IMR-90 (cell line): ENCODE results near the gene ERAS. TPM values are rescaled to one million over a fixed set of nuclear protein-coding genes. Genes with fewer than 3 reads are reported as not detected.

Experiments
- ATAC-seq: fragments of 200-7000 bp; cut with Tn5 transposase; 2 replicates; pipeline ENCODE4 v1.9.1; 2020; ENCODE audit warnings: low read depth, mild to moderate bottlenecking, moderate library complexity
- BruUV-seq: library from RNA; stranded (reverse); fragments of 400-500 nt; replicated peaks from 2 replicates; lab custom pipeline; 2021; lab: Mats Ljungman, UMichigan
- CTCF ChIA-PET: fragments of 300-600 bp; formaldehyde crosslinking; extraction: SDS; loops from one replicate; lab custom pipeline; 2021; ENCODE audit warnings: antibody characterized with exemption; lab: Yijun Ruan, JAX
- POLR2A ChIA-PET: fragments of 300-600 bp; sonication (Branson Sonifier 250); formaldehyde crosslinking; loops from one replicate; lab custom pipeline; 2022; ENCODE audit warnings: antibody characterized with exemption; ENCODE audit not compliant: unreplicated experiment; lab: Charles Lee
- DNase-seq: peaks from one replicate; pipeline ENCODE4 v3.0.0; 2013
- H2AFZ ChIP-seq: replicated peaks from 2 replicates; pipeline ENCODE3; 2013; ENCODE audit warnings: low read length, mild to moderate bottlenecking; ENCODE audit not compliant: poor library complexity
- H2AK5ac ChIP-seq: 2 replicates; pipeline ENCODE4 v1.6.1; 2013; ENCODE audit warnings: low read depth, low read length, inconsistent platforms
- H2AK9ac ChIP-seq: replicated peaks from 2 replicates; pipeline ENCODE3; 2013; ENCODE audit warnings: mild to moderate bottlenecking, low read depth, low read length, moderate library complexity; ENCODE audit not compliant: poor library complexity
- H2BK120ac ChIP-seq: 2 replicates; pipeline ENCODE4 v1.6.1; 2013; ENCODE audit warnings: low read depth, low read length, inconsistent platforms
- H2BK15ac ChIP-seq: 3 replicates; pipeline ENCODE4 v1.6.1; 2013; ENCODE audit warnings: low read depth, low read length, inconsistent platforms
- H2BK20ac ChIP-seq: 2 replicates; pipeline ENCODE4 v1.6.1; 2013; ENCODE audit warnings: low read depth, mild to moderate bottlenecking, inconsistent platforms, low read length, moderate library complexity
- H2BK5ac ChIP-seq: 2 replicates; pipeline ENCODE4 v1.6.1; 2013; ENCODE audit warnings: mild to moderate bottlenecking, low read depth, low read length, inconsistent platforms; ENCODE audit not compliant: poor library complexity, severe bottlenecking
- H3K14ac ChIP-seq: replicated peaks from 2 replicates; pipeline ENCODE4 v1.6.1; 2013; ENCODE audit warnings: low read depth, low read length, inconsistent platforms
- H3K18ac ChIP-seq: 2 replicates; pipeline ENCODE4 v1.6.1; 2013; ENCODE audit warnings: low read depth, low read length, control low read depth
- H3K23ac ChIP-seq: 2 replicates; pipeline ENCODE4 v1.6.1; 2013; ENCODE audit warnings: low read depth, low read length, inconsistent platforms
- H3K27ac ChIP-seq: 2 replicates; pipeline ENCODE4 v1.5.1; 2013; ENCODE audit warnings: mild to moderate bottlenecking, control low read depth, low read length; ENCODE audit not compliant: insufficient read depth
- H3K27me3 ChIP-seq: 2 replicates; pipeline ENCODE4 v1.6.1; 2013; ENCODE audit warnings: low read length; ENCODE audit not compliant: control insufficient read depth, insufficient read depth
- H3K36me3 ChIP-seq: 2 replicates; pipeline ENCODE4 v1.6.1; 2013; ENCODE audit warnings: low read length, mixed read lengths; ENCODE audit not compliant: control insufficient read depth, insufficient read depth
- H3K4ac ChIP-seq: 2 replicates; pipeline ENCODE4 v1.6.1; 2013; ENCODE audit warnings: low read depth, low read length, inconsistent platforms
- H3K4me1 ChIP-seq: 2 replicates; pipeline ENCODE4 v1.6.1; 2013; ENCODE audit warnings: low read length, mixed read lengths; ENCODE audit not compliant: control insufficient read depth, insufficient read depth
- H3K4me2 ChIP-seq: 2 replicates; pipeline ENCODE4 v1.6.1; 2013; ENCODE audit warnings: low read depth, mild to moderate bottlenecking, control low read depth, low read length, moderate library complexity
- H3K4me3 ChIP-seq: 2 replicates; pipeline ENCODE4 v1.5.1; 2013; ENCODE audit warnings: low read depth, mild to moderate bottlenecking, control low read depth, low read length, moderate library complexity; ENCODE audit not compliant: insufficient read depth
- H3K56ac ChIP-seq: 2 replicates; pipeline ENCODE4 v1.6.1; 2013; ENCODE audit warnings: low read length, inconsistent platforms; ENCODE audit not compliant: insufficient read depth; ENCODE audit errors: extremely low read depth
- H3K79me1 ChIP-seq, 2 experiments: 2 replicates each; pipeline ENCODE4 v1.6.1; 2013; ENCODE audit warnings: low read length in 2 of 2, inconsistent platforms in 1 of 2, low read depth in 1 of 2
- H3K9ac ChIP-seq: 2 replicates; pipeline ENCODE4 v1.6.1; 2013; ENCODE audit warnings: low read depth, low read length, control low read depth
- H3K9me1 ChIP-seq: 2 replicates; pipeline ENCODE4 v1.6.1; 2013; ENCODE audit warnings: low read length, inconsistent platforms; ENCODE audit not compliant: insufficient read depth
- H3K9me3 ChIP-seq: 2 replicates; pipeline ENCODE4 v1.6.1; 2013; ENCODE audit warnings: low read length; ENCODE audit not compliant: control insufficient read depth, insufficient read depth
- H4K20me1 ChIP-seq: 2 replicates; pipeline ENCODE4 v1.6.1; 2013; ENCODE audit warnings: low read length, inconsistent platforms; ENCODE audit not compliant: insufficient read depth
- H4K5ac ChIP-seq: 2 replicates; pipeline ENCODE4 v1.6.1; 2013; ENCODE audit warnings: mild to moderate bottlenecking, low read depth, low read length, control low read depth
- H4K8ac ChIP-seq, 2 experiments: 2 replicates each; pipeline ENCODE4 v1.6.1; 2013; ENCODE audit warnings: low read depth in 2 of 2, low read length in 2 of 2, control low read depth in 1 of 2, inconsistent platforms in 1 of 2
- H4K91ac ChIP-seq: 2 replicates; pipeline ENCODE4 v1.6.1; 2013; ENCODE audit warnings: low read depth, low read length, inconsistent platforms; ENCODE audit not compliant: insufficient read depth
- BHLHE40 ChIP-seq: fragments of 150-350 bp; IDR thresholded peaks from 2 replicates; pipeline ENCODE4 v1.6.1; 2016; ENCODE audit warnings: mild to moderate bottlenecking, low read depth, low read length
- CEBPB ChIP-seq: IDR thresholded peaks from 2 replicates; pipeline ENCODE4 v1.6.1; 2012; ENCODE audit warnings: low read depth, low read length, improper control_type of control experiment
- ELK1 ChIP-seq: fragments of 150-350 bp; IDR thresholded peaks from 2 replicates; pipeline ENCODE4 v1.6.1; 2016; ENCODE audit warnings: low read depth, mild to moderate bottlenecking, low read length, moderate library complexity, borderline replicate concordance
- NFE2L2 ChIP-seq: fragments of 150-350 bp; IDR thresholded peaks from 2 replicates; pipeline ENCODE4 v1.6.1; 2016; ENCODE audit warnings: low read depth, mild to moderate bottlenecking, low read length
- RCOR1 ChIP-seq: IDR thresholded peaks from 2 replicates; pipeline ENCODE4 v1.6.1; 2012; ENCODE audit warnings: mild to moderate bottlenecking, low read length, improper control_type of control experiment; ENCODE audit not compliant: insufficient replicate concordance
- USF2 ChIP-seq: fragments of 150-350 bp; IDR thresholded peaks from 2 replicates; pipeline ENCODE4 v1.6.1; 2017; ENCODE audit warnings: mild to moderate bottlenecking, antibody characterized with exemption, low read length, low read depth
- WGBS, 2 experiments: methylation state at CpG; one replicate each; pipeline versions ENCODE4 v1.1.5 to v1.1.7; 2013; ENCODE audit warnings: missing lambda C conversion rate in 2 of 2; ENCODE audit not compliant: insufficient read length in 1 of 2; ENCODE audit errors: extremely low coverage in 2 of 2; 5-methylcytosine and 5-hydroxymethylcytosine counted together
- dilution Hi-C: fragments of 300-500 bp; cut with HindIII; formaldehyde crosslinking; loops from one replicate; pipeline ENCODE4 v1.14.3; 2018; ENCODE audit warnings: low sequenced_read_pairs; ENCODE audit not compliant: unreplicated experiment
- in situ Hi-C: fragments of 300-500 bp; cut with MboI; formaldehyde crosslinking; loops from 3 replicates; pipeline ENCODE4 v1.14.3; 2019; ENCODE audit warnings: low sequenced_read_pairs, inconsistent platforms, mixed read lengths
- intact Hi-C: fragments of 100-400 bp; cut with micrococcal nuclease; formaldehyde crosslinking; loops from 2 replicates; pipeline ENCODE4 v1.10.0; 2022
- polyA plus RNA-seq, 3 experiments: library from polyadenylated mRNA; depleted of rRNA; stranded (reverse); fragments of >200 nt; gene quantifications; 2 replicates each; pipeline ENCODE4 v1.2.3, GENCODE V29; 2012; ENCODE audit warnings: low replicate concordance in 1 of 3
- total RNA-seq: library from RNA; depleted of rRNA; stranded (reverse); fragments of >200 nt; gene quantifications from 2 replicates; pipeline ENCODE4 v1.2.3, GENCODE V29; 2012

Gene ERAS
- total and polyA plus RNA-seq, 2 of the 4 experiments (the other 2 are of a cell fraction) = not detected

GRCh38 chrX:48814722-48815121, 11.6 kb upstream of the ERAS start:
- Histone ChIP-seq H3K4me2 (no peak overlapping the region), H3K4me1 (no peaks in the 10 kb centered on the region), H3K9me1 (no peaks in the 10 kb centered on the region), H2BK15ac (no peak overlapping the region), H2AK5ac (no peak overlapping the region), H3K27me3 (no peaks in the 10 kb centered on the region), H3K18ac (no peak overlapping the region), H3K14ac (no peak overlapping the region), H3K23ac (no peak overlapping the region), H2BK5ac (no peak overlapping the region), H3K56ac (no peak overlapping the region), H3K4me3 (no peak overlapping the region), H4K20me1 (no peaks in the 10 kb centered on the region), H3K9ac (no peak overlapping the region), H4K91ac (no peak overlapping the region), H3K4ac (no peak overlapping the region), H2BK120ac (no peak overlapping the region), H3K27ac (no peak overlapping the region), H2BK20ac (no peak overlapping the region), H4K5ac (no peak overlapping the region), H2AK9ac (no peak overlapping the region), H2AFZ (no peak overlapping the region), H3K36me3 (peaks cover 16% of the 10 kb centered on the region), H4K8ac (no peak overlapping the region), H3K9me3 (no peaks in the 10 kb centered on the region; the same call in 1 of the 2 replicates), H3K79me1 (no peaks in the 10 kb centered on the region)
- ChIA-PET CTCF (no interaction called here), POLR2A (no interaction called here)
- dilution Hi-C loops = no loop called here
- no CpG with 5 or more reads among the region's 8 CpGs for WGBS, 2 experiments
- no peak for TF ChIP-seq NFE2L2
- TF ChIP-seq RCOR1 = no peak
- TF ChIP-seq BHLHE40 = no peak
- TF ChIP-seq USF2 = no peak
- TF ChIP-seq CEBPB = no peak
- TF ChIP-seq ELK1 = no peak
- BruUV-seq = no TSS peak
- in situ Hi-C loops = no loop called here
- intact Hi-C loops = no loop called here
- DNase-seq (no peak), ATAC-seq (no peak)
